AG04450 (cell line): Measurements from ENCODE around the gene CD160. TPM values are rescaled to one million over a fixed set of nuclear protein-coding genes. Genes with fewer than 3 reads are reported as not detected.
"Not testable (repeated sequence)": the region's sequence is repeated elsewhere in the genome, so short reads cannot be mapped to it uniquely, and the experiment has no call there.

Source experiments
- CTCF ChIA-PET: fragments of 300-600, 350-600 bp; formaldehyde crosslinking; extraction: SDS; loops from one replicate; lab custom pipeline; 2022; ENCODE audit warnings: antibody characterized with exemption, inconsistent platforms; lab: Charles Lee
- POLR2A ChIA-PET: fragments of 350-600 bp; formaldehyde crosslinking; extraction: SDS; loops from one replicate; lab custom pipeline; 2021; ENCODE audit warnings: antibody characterized with exemption, inconsistent platforms; lab: Yijun Ruan, JAX
- DNase-seq: peaks from one replicate; pipeline ENCODE4 v3.0.0-alpha.2; 2011; ENCODE audit warnings: low read depth, low spot score
- H3K27ac ChIP-seq: one replicate; pipeline ENCODE4 v1.5.1; 2012; ENCODE audit warnings: low read depth, low read length, control low read depth
- H3K27me3 ChIP-seq: one replicate; pipeline ENCODE4 v1.6.0; 2012; ENCODE audit warnings: low read length; ENCODE audit not compliant: control insufficient read depth, insufficient read depth
- H3K4me3 ChIP-seq: 2 replicates; pipeline ENCODE4 v1.5.1; 2011; ENCODE audit warnings: mild to moderate bottlenecking, low read depth, low read length, control low read depth
- H3K9me3 ChIP-seq: 2 replicates; pipeline ENCODE4 v1.5.1; 2012; ENCODE audit warnings: low read length; ENCODE audit not compliant: control insufficient read depth, insufficient read depth
- CTCF ChIP-seq: IDR thresholded peaks from 2 replicates; pipeline ENCODE4 v1.5.1; 2011; ENCODE audit warnings: low read depth, low read length, control low read depth, inconsistent platforms
- polyA plus RNA-seq: library from polyadenylated mRNA; depleted of rRNA; stranded (reverse); fragments of >200 nt; gene quantifications from 2 replicates; pipeline ENCODE4 v1.2.3, GENCODE V29; 2011

The CD160 gene
- polyA plus RNA-seq, 1 experiment: 0.05 TPM

- CTCF ChIA-PET: no interaction called here
- no peak overlapping the region for H3K27ac ChIP-seq
- no peak for DNase-seq
- POLR2A ChIA-PET: no interaction called here
- no peak for TF ChIP-seq CTCF
- no peaks in the 10 kb centered on the region for H3K9me3 ChIP-seq
- no peaks in the 10 kb centered on the region for H3K27me3 ChIP-seq
- no peak overlapping the region for H3K4me3 ChIP-seq
Measured at GRCh38 chr1:145717833-145718232, 1.5 kb upstream of the CD160 start.

- DNase-seq, H3K27ac ChIP-seq, POLR2A ChIA-PET, H3K9me3 ChIP-seq, H3K27me3 ChIP-seq, H3K4me3 ChIP-seq: not testable (repeated sequence)
- CTCF ChIA-PET: interaction anchor here (4.2 kb wide), 1 partner anchor 11 kb away, joined by 35 read pairs; the partner anchor contains the start of gene PDZK1
Measured at GRCh38 chr1:145718465-145718864, 834 bp upstream of the CD160 start.

GRCh38 chr1:145720556-145720877 is 1.2 kb downstream of the CD160 start:
- POLR2A ChIA-PET: interaction anchor here (0.9 to 1.2 kb wide), 2 partner anchors 19 to 31 kb away, joined by 4 to 6 read pairs; no protein-coding TSS in a partner anchor
- Histone ChIP-seq H3K9me3 (no peaks in the 10 kb centered on the region), H3K4me3 (no peak overlapping the region), H3K27me3 (no peaks in the 10 kb centered on the region), H3K27ac (peak overlapping the region; percentile 84)
- no peak for TF ChIP-seq CTCF
- peak; percentile 59 for DNase-seq
- CTCF ChIA-PET: interaction anchor here (0.7 to 4.2 kb wide), 13 partner anchors 8 to 108 kb away, joined by 3 to 35 read pairs (median 5); partner anchors contain the start of gene PDZK1

GRCh38 chr1:145720878-145721671 is 1.8 kb downstream of the CD160 start:
- H3K4me3 ChIP-seq: peak overlapping the region; percentile 36
- no peaks in the 10 kb centered on the region for H3K9me3 ChIP-seq
- peak; percentile 29 for DNase-seq
- ChIA-PET CTCF (interaction anchor here (0.6 to 4.2 kb wide), 26 partner anchors 8 to 124 kb away, joined by 3 to 35 read pairs (median 5); partner anchors contain the start of genes NUDT17 and PDZK1), POLR2A (interaction anchor here (0.9 to 1.2 kb wide), 2 partner anchors 19 to 30 kb away, joined by 4 to 6 read pairs; no protein-coding TSS in a partner anchor)
- peak overlapping the region; percentile 84 for H3K27ac ChIP-seq
- peak; percentile 82 for TF ChIP-seq CTCF
- H3K27me3 ChIP-seq: no peaks in the 10 kb centered on the region

- DNase-seq, POLR2A ChIA-PET: not testable (repeated sequence)
Measured at GRCh38 chr1:145726193-145726592, 6.9 kb downstream of the CD160 start.

GRCh38 chr1:145729196-145729595 is 9.9 kb downstream of the CD160 start:
- no peak for TF ChIP-seq CTCF
- POLR2A ChIA-PET: interaction anchor here (1.5 kb wide), 1 partner anchor 22 kb away, joined by 3 read pairs; no protein-coding TSS in a partner anchor
- Histone ChIP-seq H3K9me3 (no peaks in the 10 kb centered on the region), H3K4me3 (no peak overlapping the region), H3K27me3 (no peaks in the 10 kb centered on the region), H3K27ac (no peak overlapping the region)
- CTCF ChIA-PET: interaction anchor here (0.9 to 1.7 kb wide), 2 partner anchors 8 to 9 kb away, joined by 4 to 5 read pairs; no protein-coding TSS in a partner anchor
- DNase-seq: no peak

More at GRCh38 chr1:145726193-145726592, 6.9 kb downstream of the CD160 start:
- H3K9me3 ChIP-seq, H3K27ac ChIP-seq, H3K27me3 ChIP-seq, H3K4me3 ChIP-seq: not testable (repeated sequence)
- CTCF ChIA-PET: interaction anchor here (0.6 kb wide), 1 partner anchor 201 kb away, joined by 5 read pairs; the partner anchor contains the start of gene RBM8A
